GM23338 (cell line): ENCODE data around the gene DDI2. TPM values are rescaled to one million over a fixed set of nuclear protein-coding genes. Genes with fewer than 3 reads are reported as not detected.

ENCODE experiments used
- ATAC-seq: fragments of 200-7000 bp; cut with Tn5 transposase; 3 replicates; pipeline ENCODE4 v1.9.1; 2020
- DNase-seq: peaks from one replicate; pipeline ENCODE4 v3.0.0-alpha.2; 2015; ENCODE audit warnings: low spot score
- H2AFZ ChIP-seq: fragments of 200-600 bp; sonication (generic); 2 replicates; pipeline ENCODE4 v1.8.0; 2016; ENCODE audit warnings: antibody characterized with exemption, mild to moderate bottlenecking, moderate library complexity
- H3F3A ChIP-seq: fragments of 200-600 bp; sonication (generic); replicated peaks from 2 replicates; pipeline ENCODE4 v1.8.0; 2017; ENCODE audit warnings: antibody characterized with exemption, mixed run types, low read depth
- H3K27ac ChIP-seq: fragments of 200-600 bp; sonication (generic); 2 replicates; pipeline ENCODE4 v1.6.1; 2016; ENCODE audit warnings: low read depth
- H3K27me3 ChIP-seq: fragments of 200-600 bp; sonication (generic); 2 replicates; pipeline ENCODE4 v1.8.0; 2016; ENCODE audit warnings: mild to moderate bottlenecking, mixed run types, moderate library complexity; ENCODE audit not compliant: insufficient read depth
- H3K36me3 ChIP-seq: fragments of 200-600 bp; sonication (generic); 2 replicates; pipeline ENCODE4 v1.8.0; 2016; ENCODE audit warnings: mild to moderate bottlenecking; ENCODE audit not compliant: insufficient read depth
- H3K4me1 ChIP-seq: fragments of 200-600 bp; sonication (generic); 2 replicates; pipeline ENCODE4 v1.8.0; 2016; ENCODE audit warnings: mild to moderate bottlenecking, moderate library complexity; ENCODE audit not compliant: insufficient read depth
- H3K4me2 ChIP-seq: fragments of 200-600 bp; sonication (generic); 2 replicates; pipeline ENCODE4 v1.7.1; 2017; ENCODE audit warnings: mixed run types
- H3K4me3 ChIP-seq: fragments of 200-600 bp; sonication (generic); 2 replicates; pipeline ENCODE4 v1.6.1; 2016; ENCODE audit warnings: mixed run types
- H3K79me2 ChIP-seq: fragments of 200-600 bp; sonication (generic); replicated peaks from 2 replicates; pipeline ENCODE4 v1.8.0; 2017; ENCODE audit warnings: mild to moderate bottlenecking; ENCODE audit not compliant: insufficient read depth
- H3K9me2 ChIP-seq: fragments of 200-600 bp; sonication (generic); 2 replicates; pipeline ENCODE4 v1.8.0; 2017; ENCODE audit not compliant: insufficient read depth
- H4K20me1 ChIP-seq: fragments of 200-600 bp; sonication (generic); replicated peaks from 2 replicates; pipeline ENCODE4 v1.8.0; 2017; ENCODE audit warnings: mild to moderate bottlenecking; ENCODE audit not compliant: insufficient read depth
- H3K27ac Mint-ChIP-seq: 2 replicates; pipeline ENCODE4 v1.8.0; 2020; ENCODE audit warnings: inconsistent platforms, mild to moderate bottlenecking, moderate library complexity, mixed read lengths
- H3K27me3 Mint-ChIP-seq: 3 replicates; pipeline ENCODE4 v1.8.0; 2022; ENCODE audit warnings: low read depth, mild to moderate bottlenecking, moderate library complexity, mixed read lengths, inconsistent platforms; ENCODE audit not compliant: insufficient read depth, poor library complexity
- H3K36me3 Mint-ChIP-seq: 3 replicates; pipeline ENCODE4 v1.8.0; 2021; ENCODE audit warnings: low read depth, mild to moderate bottlenecking, inconsistent platforms, moderate library complexity, mixed read lengths
- H3K4me1 Mint-ChIP-seq: 3 replicates; pipeline ENCODE4 v1.8.0; 2020; ENCODE audit warnings: mild to moderate bottlenecking, inconsistent platforms, mixed read lengths
- H3K4me3 Mint-ChIP-seq: 3 replicates; pipeline ENCODE4 v1.8.0; 2021; ENCODE audit warnings: moderate library complexity, mild to moderate bottlenecking, inconsistent platforms, mixed read lengths
- H3K9me3 Mint-ChIP-seq: 3 replicates; pipeline ENCODE4 v1.8.0; 2020; ENCODE audit warnings: moderate library complexity, mild to moderate bottlenecking, inconsistent platforms, mixed read lengths
- CREB1 ChIP-seq: fragments of 250-450 bp; sonication (Bioruptor Pico); IDR thresholded peaks from 2 replicates; pipeline ENCODE4 v1.5.0; 2020; ENCODE audit warnings: low read depth, mild to moderate bottlenecking, moderate library complexity
- EZH2 ChIP-seq: fragments of 200-600 bp; sonication (generic); IDR thresholded peaks from one replicate; pipeline ENCODE4 v1.8.0; 2017; ENCODE audit warnings: antibody characterized with exemption, mild to moderate bottlenecking, low read depth; ENCODE audit not compliant: unreplicated experiment
- EZH2phosphoT487 ChIP-seq: fragments of 200-600 bp; sonication (generic); IDR thresholded peaks from one replicate; pipeline ENCODE4 v1.8.1; 2018; ENCODE audit warnings: antibody characterized with exemption; ENCODE audit not compliant: unreplicated experiment
- JUNB ChIP-seq: IDR thresholded peaks from one replicate; pipeline ENCODE4 v1.6.1; 2016; ENCODE audit warnings: antibody characterized with exemption; ENCODE audit not compliant: unreplicated experiment
- NANOG ChIP-seq: IDR thresholded peaks from 2 replicates; pipeline ENCODE4 v1.6.1; 2016; ENCODE audit warnings: antibody characterized with exemption, borderline replicate concordance
- POLR2AphosphoS5 ChIP-seq: IDR thresholded peaks from 2 replicates; pipeline ENCODE4 v1.6.1; 2016; ENCODE audit warnings: antibody characterized with exemption, low read depth
- STAT1 ChIP-seq: IDR thresholded peaks from one replicate; pipeline ENCODE4 v1.6.1; 2016; ENCODE audit warnings: antibody characterized with exemption; ENCODE audit not compliant: unreplicated experiment
- ZNF114 ChIP-seq: fragments of 250-450 bp; sonication (Bioruptor Pico); IDR thresholded peaks from 2 replicates; pipeline ENCODE4 v1.5.0; 2020; ENCODE audit warnings: mild to moderate bottlenecking, moderate library complexity
- ZNF331 ChIP-seq: fragments of 250-450 bp; sonication (Bioruptor Pico); IDR thresholded peaks from 2 replicates; pipeline ENCODE4 v1.5.0; 2020; ENCODE audit warnings: low read depth, mild to moderate bottlenecking, moderate library complexity
- polyA plus RNA-seq: library from polyadenylated mRNA; unstranded; fragments of >200 nt; fragmentation: Nextera tagmentation; extraction: Ambion mirVana; gene quantifications from 2 replicates; pipeline ENCODE4 v1.2.1, GENCODE V29; 2016
- total RNA-seq: library from RNA; depleted of rRNA; stranded (reverse); fragments of >200 nt; shearing (Covaris generic); gene quantifications from 2 replicates; pipeline ENCODE4 v1.2.3, GENCODE V29; 2014
- TF ChIP-seq, protein P1 (sequence below): fragments of 250-450 bp; sonication (Bioruptor Pico); IDR thresholded peaks from 2 replicates; pipeline ENCODE4 v1.5.0; 2020; ENCODE audit warnings: mild to moderate bottlenecking, moderate library complexity
- TF ChIP-seq, protein P2 (sequence below), 2 experiments: fragments of 200-600 bp in 1 of 2; sonication (generic) in 1 of 2; conservative IDR thresholded peaks; 2 replicates each; pipeline versions ENCODE4 v1.5.1 to v1.6.1; 2016 to 2017; ENCODE audit warnings: antibody characterized with exemption in 2 of 2, low read depth in 2 of 2, mild to moderate bottlenecking in 2 of 2, moderate library complexity in 1 of 2

Gene DDI2
- total and polyA plus RNA-seq, 2 experiments from 2014 or later: 8.0 to 43.3 TPM

DNA sequence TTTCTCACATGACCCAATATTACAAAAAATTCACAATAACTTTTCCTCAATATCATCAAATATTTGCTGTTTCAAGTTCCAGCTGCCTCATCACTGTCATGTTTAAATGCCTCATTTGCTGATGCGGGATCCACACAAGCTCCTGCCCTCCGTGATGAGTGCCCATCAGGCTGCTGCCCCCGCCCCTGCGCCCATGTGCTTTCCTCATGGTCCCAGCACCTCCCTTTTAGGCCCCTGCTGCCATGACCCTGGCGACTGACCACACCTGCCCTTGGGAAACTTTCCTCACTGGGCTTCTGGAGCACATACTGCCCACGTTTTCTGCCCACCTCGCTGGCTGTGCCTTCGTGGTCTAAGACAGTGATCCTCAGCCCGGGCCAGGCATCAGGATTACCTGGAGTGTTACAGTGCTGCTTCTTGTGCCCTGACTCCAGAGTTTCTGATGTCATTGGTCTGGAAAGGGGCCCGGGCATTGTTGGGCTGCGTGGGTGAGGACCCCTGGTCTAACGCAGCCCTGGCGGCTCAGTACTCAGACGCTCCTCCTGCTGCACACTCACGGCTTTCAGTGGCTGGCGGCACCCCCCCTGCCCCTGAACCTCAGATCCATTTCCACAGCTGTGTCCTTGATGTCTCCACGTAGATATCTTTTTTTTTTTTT, 87.4 kb downstream of the DDI2 start (continued):
- TF ChIP-seq NANOG (no peak), EZH2 (no peak), CREB1 (CRISPR knock-in tag) (no peak), ZNF114 (CRISPR knock-in tag) (no peak), STAT1 (no peak), POLR2AphosphoS5 (no peak)
- TF ChIP-seq, protein P1, sequence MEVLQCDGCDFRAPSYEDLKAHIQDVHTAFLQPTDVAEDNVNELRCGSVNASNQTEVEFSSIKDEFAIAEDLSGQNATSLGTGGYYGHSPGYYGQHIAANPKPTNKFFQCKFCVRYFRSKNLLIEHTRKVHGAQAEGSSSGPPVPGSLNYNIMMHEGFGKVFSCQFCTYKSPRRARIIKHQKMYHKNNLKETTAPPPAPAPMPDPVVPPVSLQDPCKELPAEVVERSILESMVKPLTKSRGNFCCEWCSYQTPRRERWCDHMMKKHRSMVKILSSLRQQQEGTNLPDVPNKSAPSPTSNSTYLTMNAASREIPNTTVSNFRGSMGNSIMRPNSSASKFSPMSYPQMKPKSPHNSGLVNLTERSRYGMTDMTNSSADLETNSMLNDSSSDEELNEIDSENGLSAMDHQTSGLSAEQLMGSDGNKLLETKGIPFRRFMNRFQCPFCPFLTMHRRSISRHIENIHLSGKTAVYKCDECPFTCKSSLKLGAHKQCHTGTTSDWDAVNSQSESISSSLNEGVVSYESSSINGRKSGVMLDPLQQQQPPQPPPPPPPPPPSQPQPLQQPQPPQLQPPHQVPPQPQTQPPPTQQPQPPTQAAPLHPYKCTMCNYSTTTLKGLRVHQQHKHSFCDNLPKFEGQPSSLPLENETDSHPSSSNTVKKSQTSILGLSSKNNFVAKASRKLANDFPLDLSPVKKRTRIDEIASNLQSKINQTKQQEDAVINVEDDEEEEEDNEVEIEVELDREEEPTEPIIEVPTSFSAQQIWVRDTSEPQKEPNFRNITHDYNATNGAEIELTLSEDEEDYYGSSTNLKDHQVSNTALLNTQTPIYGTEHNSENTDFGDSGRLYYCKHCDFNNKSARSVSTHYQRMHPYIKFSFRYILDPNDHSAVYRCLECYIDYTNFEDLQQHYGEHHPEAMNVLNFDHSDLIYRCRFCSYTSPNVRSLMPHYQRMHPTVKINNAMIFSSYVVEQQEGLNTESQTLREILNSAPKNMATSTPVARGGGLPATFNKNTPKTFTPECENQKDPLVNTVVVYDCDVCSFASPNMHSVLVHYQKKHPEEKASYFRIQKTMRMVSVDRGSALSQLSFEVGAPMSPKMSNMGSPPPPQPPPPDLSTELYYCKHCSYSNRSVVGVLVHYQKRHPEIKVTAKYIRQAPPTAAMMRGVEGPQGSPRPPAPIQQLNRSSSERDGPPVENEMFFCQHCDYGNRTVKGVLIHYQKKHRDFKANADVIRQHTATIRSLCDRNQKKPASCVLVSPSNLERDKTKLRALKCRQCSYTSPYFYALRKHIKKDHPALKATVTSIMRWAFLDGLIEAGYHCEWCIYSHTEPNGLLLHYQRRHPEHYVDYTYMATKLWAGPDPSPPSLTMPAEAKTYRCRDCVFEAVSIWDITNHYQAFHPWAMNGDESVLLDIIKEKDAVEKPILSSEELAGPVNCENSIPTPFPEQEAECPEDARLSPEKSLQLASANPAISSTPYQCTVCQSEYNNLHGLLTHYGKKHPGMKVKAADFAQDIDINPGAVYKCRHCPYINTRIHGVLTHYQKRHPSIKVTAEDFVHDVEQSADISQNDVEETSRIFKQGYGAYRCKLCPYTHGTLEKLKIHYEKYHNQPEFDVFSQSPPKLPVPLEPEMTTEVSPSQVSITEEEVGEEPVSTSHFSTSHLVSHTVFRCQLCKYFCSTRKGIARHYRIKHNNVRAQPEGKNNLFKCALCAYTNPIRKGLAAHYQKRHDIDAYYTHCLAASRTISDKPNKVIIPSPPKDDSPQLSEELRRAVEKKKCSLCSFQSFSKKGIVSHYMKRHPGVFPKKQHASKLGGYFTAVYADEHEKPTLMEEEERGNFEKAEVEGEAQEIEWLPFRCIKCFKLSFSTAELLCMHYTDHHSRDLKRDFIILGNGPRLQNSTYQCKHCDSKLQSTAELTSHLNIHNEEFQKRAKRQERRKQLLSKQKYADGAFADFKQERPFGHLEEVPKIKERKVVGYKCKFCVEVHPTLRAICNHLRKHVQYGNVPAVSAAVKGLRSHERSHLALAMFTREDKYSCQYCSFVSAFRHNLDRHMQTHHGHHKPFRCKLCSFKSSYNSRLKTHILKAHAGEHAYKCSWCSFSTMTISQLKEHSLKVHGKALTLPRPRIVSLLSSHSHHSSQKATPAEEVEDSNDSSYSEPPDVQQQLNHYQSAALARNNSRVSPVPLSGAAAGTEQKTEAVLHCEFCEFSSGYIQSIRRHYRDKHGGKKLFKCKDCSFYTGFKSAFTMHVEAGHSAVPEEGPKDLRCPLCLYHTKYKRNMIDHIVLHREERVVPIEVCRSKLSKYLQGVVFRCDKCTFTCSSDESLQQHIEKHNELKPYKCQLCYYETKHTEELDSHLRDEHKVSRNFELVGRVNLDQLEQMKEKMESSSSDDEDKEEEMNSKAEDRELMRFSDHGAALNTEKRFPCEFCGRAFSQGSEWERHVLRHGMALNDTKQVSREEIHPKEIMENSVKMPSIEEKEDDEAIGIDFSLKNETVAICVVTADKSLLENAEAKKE (CRISPR knock-in tag): no peak

DNA sequence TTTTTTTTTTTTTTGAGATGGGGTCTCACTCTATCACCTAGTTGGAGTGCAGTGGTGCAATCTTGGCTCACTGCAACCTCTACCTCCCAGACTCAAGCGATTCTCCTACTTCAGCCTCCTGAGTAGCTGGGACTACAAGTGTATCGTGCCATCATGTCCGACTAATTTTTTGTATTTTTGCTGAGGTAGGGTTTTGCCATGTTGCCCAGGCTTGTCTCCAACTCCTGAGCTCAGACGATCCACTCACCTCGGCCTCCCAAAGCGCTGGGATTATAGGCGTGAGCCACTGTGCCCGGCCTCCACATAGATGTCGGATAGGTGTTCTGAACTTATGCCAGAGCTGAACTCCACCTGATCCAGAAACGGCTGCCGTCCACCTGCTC, 87.9 kb downstream of the DDI2 start:
- Mint-ChIP-seq H3K27me3 (peaks cover 11% of the 10 kb centered on the region), H3K27ac (no peak overlapping the region), H3K4me1 (peaks cover 4% of the 10 kb centered on the region), H3K4me3 (no peak overlapping the region), H3K36me3 (peaks cover 4% of the 10 kb centered on the region; the same call in 2 of the 3 replicates), H3K9me3 (no peaks in the 10 kb centered on the region)
- Histone ChIP-seq H2AFZ (no peak overlapping the region), H3K4me3 (no peak overlapping the region), H3K36me3 (no peaks in the 10 kb centered on the region), H3K27me3 (no peaks in the 10 kb centered on the region), H3K9me2 (no peaks in the 10 kb centered on the region), H3K27ac (no peak overlapping the region), H4K20me1 (peaks cover 15% of the 10 kb centered on the region), H3K4me1 (0 out of 2 replicates have a peak, but pooled peaks cover 3% of the 10 kb centered on the region), H3F3A (0 out of 2 replicates have a peak, but pooled peaks cover 8% of the 10 kb centered on the region), H3K4me2 (no peak overlapping the region), H3K79me2 (peaks cover 20% of the 10 kb centered on the region)
- no peak for ATAC-seq
- no peak for DNase-seq
- TF ChIP-seq EZH2phosphoT487 (no peak), NANOG (no peak), JUNB (no peak), ZNF331 (CRISPR knock-in tag) (no peak), CREB1 (CRISPR knock-in tag) (no peak), POLR2AphosphoS5 (no peak), ZNF114 (CRISPR knock-in tag) (no peak)
- TF ChIP-seq, protein P2, sequence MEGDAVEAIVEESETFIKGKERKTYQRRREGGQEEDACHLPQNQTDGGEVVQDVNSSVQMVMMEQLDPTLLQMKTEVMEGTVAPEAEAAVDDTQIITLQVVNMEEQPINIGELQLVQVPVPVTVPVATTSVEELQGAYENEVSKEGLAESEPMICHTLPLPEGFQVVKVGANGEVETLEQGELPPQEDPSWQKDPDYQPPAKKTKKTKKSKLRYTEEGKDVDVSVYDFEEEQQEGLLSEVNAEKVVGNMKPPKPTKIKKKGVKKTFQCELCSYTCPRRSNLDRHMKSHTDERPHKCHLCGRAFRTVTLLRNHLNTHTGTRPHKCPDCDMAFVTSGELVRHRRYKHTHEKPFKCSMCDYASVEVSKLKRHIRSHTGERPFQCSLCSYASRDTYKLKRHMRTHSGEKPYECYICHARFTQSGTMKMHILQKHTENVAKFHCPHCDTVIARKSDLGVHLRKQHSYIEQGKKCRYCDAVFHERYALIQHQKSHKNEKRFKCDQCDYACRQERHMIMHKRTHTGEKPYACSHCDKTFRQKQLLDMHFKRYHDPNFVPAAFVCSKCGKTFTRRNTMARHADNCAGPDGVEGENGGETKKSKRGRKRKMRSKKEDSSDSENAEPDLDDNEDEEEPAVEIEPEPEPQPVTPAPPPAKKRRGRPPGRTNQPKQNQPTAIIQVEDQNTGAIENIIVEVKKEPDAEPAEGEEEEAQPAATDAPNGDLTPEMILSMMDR (conservative IDR thresholded peaks at IDR 0.05; ENCODE audit: low read depth in 2 of 2): no peak
